Panc1 (cell line): ENCODE results near the gene LDLR. TPM values are rescaled to one million over a fixed set of nuclear protein-coding genes. Genes with fewer than 3 reads are reported as not detected.
A peak's percentile ranks its signal among the peaks of the same experiment; 100 is the strongest.

Source experiments
- ATAC-seq: fragments of 200-7000 bp; cut with Tn5 transposase; 2 replicates; pipeline ENCODE4 v1.9.1; 2020; ENCODE audit warnings: mild to moderate bottlenecking, moderate library complexity
- BruUV-seq: library from RNA; stranded (reverse); fragments of 400-500 nt; replicated peaks from 2 replicates; lab custom pipeline; 2021; lab: Mats Ljungman, UMichigan
- CTCF ChIA-PET: fragments of 300-600 bp; sonication (Branson Sonifier 250); formaldehyde crosslinking; loops from one replicate; lab custom pipeline; 2022; ENCODE audit warnings: antibody characterized with exemption; lab: Charles Lee
- POLR2A ChIA-PET: fragments of 300-600 bp; sonication (Branson Sonifier 250); formaldehyde crosslinking; loops from one replicate; lab custom pipeline; 2022; ENCODE audit warnings: antibody characterized with exemption; lab: Charles Lee
- DNase-seq: peaks from one replicate; pipeline ENCODE4 v3.0.0-alpha.2; 2010; ENCODE audit warnings: low read depth, low spot score
- H3K27ac ChIP-seq: 2 replicates; pipeline ENCODE4 v1.5.1; 2011; ENCODE audit warnings: mild to moderate bottlenecking, low read length, inconsistent platforms
- H3K27me3 ChIP-seq: fragments of 200-500 bp; sonication (Bioruptor generic); 2 replicates; pipeline ENCODE4 v1.6.0; 2014; ENCODE audit warnings: low read length, inconsistent platforms; ENCODE audit not compliant: control insufficient read depth, insufficient read depth
- H3K36me3 ChIP-seq: fragments of 200-500 bp; sonication (Bioruptor generic); 2 replicates; pipeline ENCODE4 v1.5.1; 2014; ENCODE audit warnings: inconsistent platforms, mild to moderate bottlenecking, low read length, moderate library complexity; ENCODE audit not compliant: control insufficient read depth, insufficient read depth
- H3K4me1 ChIP-seq: 2 replicates; pipeline ENCODE4 v1.5.1; 2011; ENCODE audit warnings: inconsistent platforms, mild to moderate bottlenecking, low read length, moderate library complexity; ENCODE audit not compliant: control insufficient read depth, insufficient read depth
- H3K4me3 ChIP-seq, 2 experiments: 2 replicates each; pipeline ENCODE4 v1.5.1; 2011 to 2012; ENCODE audit warnings: low read depth in 2 of 2, low read length in 2 of 2, mild to moderate bottlenecking in 2 of 2, inconsistent platforms in 1 of 2, moderate library complexity in 1 of 2
- H3K9me3 ChIP-seq: fragments of 200-500 bp; sonication (Bioruptor generic); 2 replicates; pipeline ENCODE4 v1.5.1; 2014; ENCODE audit warnings: low read depth, mild to moderate bottlenecking, inconsistent platforms, low read length, moderate library complexity; ENCODE audit not compliant: control insufficient read depth, insufficient read depth
- POLR2AphosphoS5 ChIP-seq: IDR thresholded peaks from 2 replicates; pipeline ENCODE4 v1.6.1; 2012; ENCODE audit warnings: mild to moderate bottlenecking, low read depth, low read length, moderate library complexity
- SIN3A ChIP-seq: IDR thresholded peaks from 2 replicates; pipeline ENCODE4 v1.6.1; 2012; ENCODE audit warnings: low read depth, mild to moderate bottlenecking, low read length, moderate library complexity, borderline replicate concordance; ENCODE audit not compliant: insufficient read depth
- TCF7L2 ChIP-seq: IDR thresholded peaks from 2 replicates; pipeline ENCODE4 v1.6.1; 2011; ENCODE audit warnings: mild to moderate bottlenecking, low read depth, low read length, inconsistent platforms
- in situ Hi-C: cut with HindIII; loops from 2 replicates; pipeline ENCODE4 v1.10.0; 2016; ENCODE audit warnings: low sequenced_read_pairs, low pct_unique_long_range_greater_than_20kb
- intact Hi-C: fragments of 100-400 bp; cut with micrococcal nuclease; formaldehyde crosslinking; loops from one replicate; pipeline ENCODE4 v1.10.0; 2022; ENCODE audit not compliant: unreplicated experiment
- total RNA-seq: library from RNA; stranded (reverse); gene quantifications from one replicate; pipeline ENCODE4 v1.2.1, GENCODE V29; 2021; ENCODE audit not compliant: unreplicated experiment
- TF ChIP-seq, protein P1 (sequence below): fragments of 450-650 bp; IDR thresholded peaks from 2 replicates; pipeline ENCODE4 v1.5.1; 2017; ENCODE audit warnings: mild to moderate bottlenecking
- TF ChIP-seq, protein P2 (sequence below), 2 experiments: IDR thresholded peaks; 2 replicates each; pipeline ENCODE4 v1.6.1; 2011 to 2012; ENCODE audit warnings: low read depth in 2 of 2, control low read depth in 1 of 2, low read length in 1 of 2, mild to moderate bottlenecking in 1 of 2, moderate library complexity in 1 of 2; ENCODE audit not compliant: insufficient read depth in 1 of 2

LDLR gene
- total RNA-seq, 1 experiment from 2014 or later: 203 TPM

DNA sequence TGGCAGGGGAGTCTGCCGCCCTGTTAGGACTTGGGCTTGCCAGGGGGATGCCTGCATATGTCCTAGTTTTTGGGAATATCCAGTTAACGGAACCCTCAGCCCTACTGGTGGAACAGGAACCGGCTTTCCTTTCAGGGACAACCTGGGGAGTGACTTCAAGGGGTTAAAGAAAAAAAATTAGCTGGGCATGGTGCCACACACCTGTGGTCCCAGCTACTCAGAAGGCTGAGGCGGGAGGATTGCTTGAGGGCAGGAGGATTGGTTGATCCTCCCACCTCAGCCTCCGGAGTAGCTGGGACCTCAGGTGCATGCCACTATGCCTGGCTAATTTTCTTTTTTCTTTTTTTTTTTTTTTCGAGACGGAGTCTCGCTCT lies 22.5 kb downstream of the LDLR start:
- in situ Hi-C loops (no loop called here), intact Hi-C loops (no loop called here)
- no peak for DNase-seq
- Histone ChIP-seq H3K4me1 (no peaks in the 10 kb centered on the region; the same call in 1 of the 2 replicates), H3K4me3 (no peak overlapping the region), H3K36me3 (peaks cover 9% of the 10 kb centered on the region), H3K27ac (no peak overlapping the region), H3K9me3 (no peaks in the 10 kb centered on the region), H3K27me3 (no peaks in the 10 kb centered on the region)
- no TSS peak for BruUV-seq
- peak; percentile 35; the same call in 1 of the 2 replicates for ATAC-seq
- ChIA-PET CTCF (no interaction called here), POLR2A (no interaction called here)
- TF ChIP-seq POLR2AphosphoS5: no peak; the same call in 1 of the 2 replicates
- TF ChIP-seq, protein P1, sequence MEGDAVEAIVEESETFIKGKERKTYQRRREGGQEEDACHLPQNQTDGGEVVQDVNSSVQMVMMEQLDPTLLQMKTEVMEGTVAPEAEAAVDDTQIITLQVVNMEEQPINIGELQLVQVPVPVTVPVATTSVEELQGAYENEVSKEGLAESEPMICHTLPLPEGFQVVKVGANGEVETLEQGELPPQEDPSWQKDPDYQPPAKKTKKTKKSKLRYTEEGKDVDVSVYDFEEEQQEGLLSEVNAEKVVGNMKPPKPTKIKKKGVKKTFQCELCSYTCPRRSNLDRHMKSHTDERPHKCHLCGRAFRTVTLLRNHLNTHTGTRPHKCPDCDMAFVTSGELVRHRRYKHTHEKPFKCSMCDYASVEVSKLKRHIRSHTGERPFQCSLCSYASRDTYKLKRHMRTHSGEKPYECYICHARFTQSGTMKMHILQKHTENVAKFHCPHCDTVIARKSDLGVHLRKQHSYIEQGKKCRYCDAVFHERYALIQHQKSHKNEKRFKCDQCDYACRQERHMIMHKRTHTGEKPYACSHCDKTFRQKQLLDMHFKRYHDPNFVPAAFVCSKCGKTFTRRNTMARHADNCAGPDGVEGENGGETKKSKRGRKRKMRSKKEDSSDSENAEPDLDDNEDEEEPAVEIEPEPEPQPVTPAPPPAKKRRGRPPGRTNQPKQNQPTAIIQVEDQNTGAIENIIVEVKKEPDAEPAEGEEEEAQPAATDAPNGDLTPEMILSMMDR: no peak
- no peak for TF ChIP-seq SIN3A
- no peak for TF ChIP-seq TCF7L2

DNA sequence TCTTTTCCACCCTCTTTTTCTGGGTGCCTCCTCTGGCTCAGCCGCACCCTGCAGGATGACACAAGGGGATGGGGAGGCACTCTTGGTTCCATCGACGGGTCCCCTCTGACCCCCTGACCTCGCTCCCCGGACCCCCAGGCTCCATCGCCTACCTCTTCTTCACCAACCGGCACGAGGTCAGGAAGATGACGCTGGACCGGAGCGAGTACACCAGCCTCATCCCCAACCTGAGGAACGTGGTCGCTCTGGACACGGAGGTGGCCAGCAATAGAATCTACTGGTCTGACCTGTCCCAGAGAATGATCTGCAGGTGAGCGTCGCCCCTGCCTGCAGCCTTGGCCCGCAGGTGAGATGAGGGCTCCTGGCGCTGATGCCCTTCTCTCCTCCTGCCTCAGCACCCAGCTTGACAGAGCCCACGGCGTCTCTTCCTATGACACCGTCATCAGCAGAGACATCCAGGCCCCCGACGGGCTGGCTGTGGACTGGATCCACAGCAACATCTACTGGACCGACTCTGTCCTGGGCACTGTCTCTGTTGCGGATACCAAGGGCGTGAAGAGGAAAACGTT lies 24.0 kb downstream of the LDLR start:
- no TSS peak for BruUV-seq

More for the DNA sequence above, 24.0 kb downstream of the LDLR start:
- Histone ChIP-seq H3K9me3 (no peaks in the 10 kb centered on the region), H3K27ac (no peak overlapping the region), H3K27me3 (no peaks in the 10 kb centered on the region), H3K4me1 (no peaks in the 10 kb centered on the region; the same call in 1 of the 2 replicates), H3K4me3 (no peak overlapping the region), H3K36me3 (peaks cover 12% of the 10 kb centered on the region)
- in situ Hi-C loops (no loop called here), intact Hi-C loops (no loop called here)
- ChIA-PET CTCF (no interaction called here), POLR2A (no interaction called here)
- TF ChIP-seq SIN3A (no peak), TCF7L2 (no peak), POLR2AphosphoS5 (no peak)
- TF ChIP-seq, protein P1: no peak
- TF ChIP-seq, protein P2, sequence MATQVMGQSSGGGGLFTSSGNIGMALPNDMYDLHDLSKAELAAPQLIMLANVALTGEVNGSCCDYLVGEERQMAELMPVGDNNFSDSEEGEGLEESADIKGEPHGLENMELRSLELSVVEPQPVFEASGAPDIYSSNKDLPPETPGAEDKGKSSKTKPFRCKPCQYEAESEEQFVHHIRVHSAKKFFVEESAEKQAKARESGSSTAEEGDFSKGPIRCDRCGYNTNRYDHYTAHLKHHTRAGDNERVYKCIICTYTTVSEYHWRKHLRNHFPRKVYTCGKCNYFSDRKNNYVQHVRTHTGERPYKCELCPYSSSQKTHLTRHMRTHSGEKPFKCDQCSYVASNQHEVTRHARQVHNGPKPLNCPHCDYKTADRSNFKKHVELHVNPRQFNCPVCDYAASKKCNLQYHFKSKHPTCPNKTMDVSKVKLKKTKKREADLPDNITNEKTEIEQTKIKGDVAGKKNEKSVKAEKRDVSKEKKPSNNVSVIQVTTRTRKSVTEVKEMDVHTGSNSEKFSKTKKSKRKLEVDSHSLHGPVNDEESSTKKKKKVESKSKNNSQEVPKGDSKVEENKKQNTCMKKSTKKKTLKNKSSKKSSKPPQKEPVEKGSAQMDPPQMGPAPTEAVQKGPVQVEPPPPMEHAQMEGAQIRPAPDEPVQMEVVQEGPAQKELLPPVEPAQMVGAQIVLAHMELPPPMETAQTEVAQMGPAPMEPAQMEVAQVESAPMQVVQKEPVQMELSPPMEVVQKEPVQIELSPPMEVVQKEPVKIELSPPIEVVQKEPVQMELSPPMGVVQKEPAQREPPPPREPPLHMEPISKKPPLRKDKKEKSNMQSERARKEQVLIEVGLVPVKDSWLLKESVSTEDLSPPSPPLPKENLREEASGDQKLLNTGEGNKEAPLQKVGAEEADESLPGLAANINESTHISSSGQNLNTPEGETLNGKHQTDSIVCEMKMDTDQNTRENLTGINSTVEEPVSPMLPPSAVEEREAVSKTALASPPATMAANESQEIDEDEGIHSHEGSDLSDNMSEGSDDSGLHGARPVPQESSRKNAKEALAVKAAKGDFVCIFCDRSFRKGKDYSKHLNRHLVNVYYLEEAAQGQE (IDR thresholded peaks at IDR 0.05; ENCODE audit: insufficient read depth in 1 of 2, low read depth in 2 of 2, low read length in 1 of 2): no peak
- DNase-seq (no peak), ATAC-seq (no peak)
